ENCODE results near the gene SLCO3A1. TPM values are rescaled to one million over a fixed set of nuclear protein-coding genes. Genes with fewer than 3 reads are reported as not detected.

Gene SLCO3A1
- total and polyA plus RNA-seq, 12 donors: 33.9 to 57.2 (median 46.4) TPM

GRCh38 chr15:91839867-91840266, 13.6 kb upstream of the SLCO3A1 start:
- Histone ChIP-seq H3K9me3 (peaks cover 0 to 11% (median 0%) of the 10 kb centered on the region in 11 donors), H3K27me3 (peaks cover 0 to 8% (median 0%) of the 10 kb centered on the region in 7 donors), H3K4me1 (no peaks in the 10 kb centered on the region), H3K4me3 (no peak overlapping the region), H3K27ac (no peak overlapping the region), H3K36me3 (no peaks in the 10 kb centered on the region)
- DNase-seq: no peak
- 73 to 83% methylated on average over 6 of the region's 6 CpGs for WGBS, 2 donors
- no peak for ATAC-seq
- intact Hi-C loops (cut with DNase I): loop anchor here in 3 of 10 donors (10.0 kb wide), 3 partner anchors 135 to 535 kb away; no protein-coding TSS in a partner anchor
- no peak for TF ChIP-seq CTCF (IDR thresholded peaks at IDR 0.05)

- no peak for TF ChIP-seq CTCF (IDR thresholded peaks at IDR 0.05)
- peaks cover 0 to 11% (median 0%) of the 10 kb centered on the region in 11 donors for H3K9me3 ChIP-seq
- no peak overlapping the region for H3K4me3 ChIP-seq
- 85 to 86% methylated on average over 3 of the region's 3 CpGs for WGBS, 2 donors
- H3K27ac ChIP-seq: no peak overlapping the region
- ATAC-seq: no peak
- H3K4me1 ChIP-seq: no peaks in the 10 kb centered on the region
- H3K27me3 ChIP-seq: peaks cover 0 to 8% (median 0%) of the 10 kb centered on the region in 7 donors
- intact Hi-C loops (cut with DNase I): loop anchor here in 3 of 10 donors (10.0 kb wide), 3 partner anchors 137 to 537 kb away; no protein-coding TSS in a partner anchor
- DNase-seq: no peak
- no peaks in the 10 kb centered on the region for H3K36me3 ChIP-seq
These were observed 11.6 kb upstream of the SLCO3A1 start for GRCh38 chr15:91841861-91842260.

- DNase-seq: no peak
- no peaks in the 10 kb centered on the region for H3K36me3 ChIP-seq
- H3K4me1 ChIP-seq: peaks cover 0 to 4% (median 1%) of the 10 kb centered on the region in 9 donors
- ATAC-seq: no peak
- 92 to 97% methylated on average over 3 of the region's 3 CpGs for WGBS, 2 donors
- intact Hi-C loops (cut with DNase I): loop anchor here in 3 of 10 donors (10.0 kb wide), 3 partner anchors 140 to 540 kb away; no protein-coding TSS in a partner anchor
- H3K27me3 ChIP-seq: no peaks in the 10 kb centered on the region
- H3K9me3 ChIP-seq: peaks cover 0 to 11% (median 0%) of the 10 kb centered on the region in 11 donors
- H3K27ac ChIP-seq: no peak overlapping the region
- H3K4me3 ChIP-seq: no peak overlapping the region
- no peak for TF ChIP-seq CTCF (IDR thresholded peaks at IDR 0.05)
These were observed 9.2 kb upstream of the SLCO3A1 start for GRCh38 chr15:91844341-91844740.

GRCh38 chr15:91844928-91845327, 8.6 kb upstream of the SLCO3A1 start:
- Histone ChIP-seq H3K36me3 (no peaks in the 10 kb centered on the region), H3K27me3 (no peaks in the 10 kb centered on the region), H3K4me3 (no peak overlapping the region), H3K9me3 (peaks cover 0 to 11% (median 0%) of the 10 kb centered on the region in 11 donors), H3K4me1 (peaks cover 0 to 10% (median 6%) of the 10 kb centered on the region in 9 donors), H3K27ac (no peak overlapping the region)
- DNase-seq: no peak
- 89 to 95% methylated on average over 5 of the region's 5 CpGs for WGBS, 2 donors
- TF ChIP-seq CTCF (IDR thresholded peaks at IDR 0.05): no peak
- no peak for ATAC-seq
- intact Hi-C loops (cut with DNase I): loop anchor here in 5 of 10 donors (5.0 to 10.0 kb wide), 5 partner anchors 138 to 543 kb away; no protein-coding TSS in a partner anchor

All from heart right ventricle (tissue), 16 donors.